HG03196 (cell line): ENCODE results near the gene MUSK.
"Not testable (repeated sequence)": the region's sequence is repeated elsewhere in the genome, so short reads cannot be mapped to it uniquely, and the experiment has no call there.

Source experiments
- ATAC-seq: cut with Tn5 transposase; IDR thresholded peaks from one replicate; pipeline ENCODE4 v1.9.1; 2021; ENCODE audit not compliant: unreplicated experiment

MUSK gene

DNA sequence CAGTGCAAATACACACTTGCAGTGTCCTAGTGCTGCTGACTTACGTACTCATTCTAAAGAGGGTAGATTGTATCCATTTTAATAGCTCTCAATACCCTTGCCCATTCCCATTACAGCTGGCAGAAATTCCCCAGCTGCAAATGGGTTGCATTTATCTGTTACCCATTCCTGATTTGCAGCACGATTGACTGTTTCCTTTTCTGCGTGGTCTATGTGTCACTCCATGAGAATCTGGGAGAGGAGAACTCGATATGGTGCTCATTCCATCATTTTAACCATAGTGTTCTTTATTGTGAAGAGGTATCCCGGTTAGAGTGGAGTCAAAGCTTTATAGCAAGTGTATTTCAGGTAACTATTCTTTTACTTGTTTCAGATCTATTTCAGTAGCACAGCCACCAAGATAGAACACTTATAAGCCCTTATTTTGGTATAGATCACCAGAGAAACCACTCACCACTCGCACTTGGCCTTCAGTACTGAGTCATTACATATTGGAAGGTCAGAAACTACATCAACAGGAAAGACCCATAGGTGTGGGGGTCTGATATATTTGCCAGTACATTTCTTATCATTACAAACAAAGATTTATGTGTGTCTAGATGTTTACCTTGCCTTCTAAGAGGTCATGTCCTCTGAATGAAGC, 139.5 kb downstream of the MUSK start:
- ATAC-seq = peak; percentile 68

DNA sequence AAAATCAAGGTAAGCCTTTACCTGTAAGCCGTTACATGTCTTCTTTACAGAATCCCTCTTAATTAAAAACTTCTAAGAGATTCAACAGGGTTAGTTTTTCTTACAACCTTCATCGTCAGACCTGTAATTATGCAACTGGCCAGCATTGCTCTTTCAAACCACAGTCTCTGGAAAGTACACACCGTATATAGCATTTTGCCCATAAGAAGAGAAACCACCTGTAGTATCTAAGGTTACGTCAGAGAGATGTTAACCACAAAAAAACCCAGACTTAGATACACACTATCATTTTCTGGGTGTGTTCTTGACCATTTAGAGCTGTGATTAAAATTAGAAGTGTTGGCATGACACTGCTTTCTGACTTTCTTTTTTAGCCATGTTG, 140.0 kb downstream of the MUSK start:
- peak; percentile 97 for ATAC-seq

DNA sequence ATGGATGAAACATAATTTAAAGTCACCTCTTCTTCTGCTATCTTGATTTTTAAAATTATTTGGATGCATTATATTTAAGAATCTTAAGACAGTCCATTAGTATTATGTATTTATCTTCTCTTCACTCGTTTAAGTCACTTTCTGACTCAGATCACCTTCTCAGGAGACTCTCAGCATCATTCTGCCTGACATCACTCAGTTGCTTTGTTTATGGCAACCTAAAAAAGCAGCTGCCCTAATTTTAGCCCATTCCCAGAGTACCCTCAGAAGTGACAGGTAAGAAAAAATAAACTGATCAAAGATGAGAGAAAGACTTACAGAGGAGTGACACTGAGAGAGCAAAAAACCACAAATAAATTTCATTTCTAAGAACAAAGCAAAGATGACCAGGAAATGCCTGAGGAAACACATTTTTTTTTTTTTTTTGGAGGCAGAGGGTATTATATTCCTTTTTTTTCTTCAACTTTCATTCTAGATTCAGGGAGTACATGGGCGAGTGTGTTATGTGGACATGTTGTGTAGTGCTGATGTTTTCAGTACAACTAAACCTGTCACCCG, 140.5 kb downstream of the MUSK start:
- peak; percentile 40 for ATAC-seq

DNA sequence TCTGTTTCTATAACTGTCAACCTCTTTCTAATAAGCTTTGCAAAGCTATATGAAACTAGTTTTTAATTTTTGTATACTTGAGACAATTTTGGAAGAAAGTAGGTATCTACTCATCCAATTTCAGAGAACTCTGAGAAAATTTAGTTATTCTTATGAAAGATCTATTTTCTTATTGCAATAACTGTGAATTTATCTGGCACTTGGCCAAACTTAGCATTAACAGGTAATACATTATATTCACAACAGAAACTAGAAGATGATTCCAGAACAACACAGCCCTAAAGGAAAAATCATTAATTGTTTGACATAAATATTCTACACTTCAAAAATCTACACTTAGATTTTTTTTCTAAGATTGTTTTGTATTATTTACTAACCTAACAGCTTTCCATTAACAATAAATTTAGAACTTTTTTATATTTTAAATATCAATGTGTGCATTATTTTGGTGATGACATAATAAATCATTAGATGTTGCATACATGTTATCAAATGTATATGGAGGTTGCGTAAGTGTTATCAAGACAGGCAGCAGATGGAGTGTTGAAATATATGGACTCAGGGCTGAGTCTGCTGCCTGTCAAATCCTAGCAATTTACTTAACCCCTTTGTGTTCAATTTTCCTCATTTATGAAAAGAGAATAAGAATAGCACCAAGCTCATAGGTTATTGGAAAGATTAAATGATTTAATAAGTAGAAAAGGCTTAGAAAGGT, 141.8 kb downstream of the MUSK start:
- no peak for ATAC-seq

DNA sequence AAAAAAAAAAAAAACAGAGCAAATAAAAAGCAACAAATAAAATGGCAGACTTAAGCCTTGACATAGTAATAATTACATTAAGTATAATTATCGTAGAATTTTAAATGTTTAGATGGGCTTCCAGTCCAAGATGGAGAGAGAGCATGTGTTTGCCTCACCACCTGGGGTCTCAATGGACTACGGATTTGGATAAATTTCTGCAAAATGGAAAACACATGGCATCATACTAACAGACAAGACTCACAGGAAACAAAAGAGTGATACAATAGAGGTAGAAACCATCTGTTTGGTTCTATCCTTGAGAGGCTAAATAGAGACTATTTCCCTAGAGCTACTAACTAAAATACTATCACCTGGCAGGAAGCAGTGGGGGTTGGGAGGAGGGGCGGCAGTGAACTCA, 144.3 kb downstream of the MUSK start:
- no peak for ATAC-seq

DNA sequence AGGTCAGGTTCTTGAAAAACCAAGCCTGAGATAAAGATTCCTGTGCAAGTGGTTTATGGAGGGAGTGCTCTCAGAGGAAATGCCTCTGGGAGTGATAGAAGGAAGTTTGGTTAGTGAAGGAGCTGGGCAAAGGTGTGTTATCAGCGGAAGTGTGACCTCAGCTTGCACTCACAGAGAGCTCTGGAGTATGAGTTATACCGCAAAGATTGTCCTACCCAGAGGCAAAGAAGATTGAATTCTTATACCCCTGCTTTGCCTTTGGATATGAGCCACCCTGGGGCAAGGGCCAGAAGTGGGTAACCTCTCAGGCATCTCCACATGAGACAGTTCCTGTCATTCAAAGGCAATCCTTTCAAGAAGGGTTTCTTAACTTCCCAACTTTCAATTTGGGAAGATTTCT, 145.6 kb downstream of the MUSK start:
- no peak for ATAC-seq

DNA sequence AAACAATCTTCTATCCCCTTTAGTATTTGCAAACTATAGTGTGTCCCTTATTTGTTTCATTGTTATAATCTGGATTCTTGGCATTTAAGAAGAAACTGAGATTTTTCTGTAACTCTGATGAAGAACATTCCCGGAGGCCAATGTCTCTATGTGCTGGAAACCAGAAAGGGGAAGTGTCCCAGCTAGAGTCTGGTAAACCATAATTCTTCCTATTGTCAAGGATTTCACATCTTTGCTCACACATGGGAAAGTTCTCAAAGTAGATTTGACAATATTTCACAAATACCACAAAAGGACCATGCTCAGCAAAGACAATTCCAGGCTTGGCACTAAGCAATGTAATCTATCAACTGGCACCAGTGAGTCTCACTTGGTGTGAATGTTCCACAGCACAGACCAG, 146.8 kb downstream of the MUSK start:
- no peak for ATAC-seq

DNA sequence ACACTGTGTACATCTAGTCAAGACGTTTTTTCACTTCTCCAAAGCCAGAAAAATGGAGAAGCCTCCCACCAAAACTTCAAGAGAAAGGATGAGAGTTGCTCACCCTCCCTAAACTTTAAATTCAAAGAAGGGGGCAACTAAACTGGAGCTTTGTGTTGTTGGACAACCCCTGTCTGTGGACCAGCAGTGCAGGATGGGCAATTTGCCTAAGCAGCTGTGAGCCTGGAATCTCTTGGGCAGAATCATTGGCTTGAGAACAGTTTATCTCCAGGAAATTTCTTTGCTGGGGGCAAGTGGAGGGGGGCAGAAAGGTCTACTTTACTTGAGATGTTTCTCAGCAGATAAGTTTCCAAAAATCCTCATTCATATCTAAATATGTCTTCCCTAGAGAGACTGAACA, 151.8 kb downstream of the MUSK start:
- no peak for ATAC-seq

DNA sequence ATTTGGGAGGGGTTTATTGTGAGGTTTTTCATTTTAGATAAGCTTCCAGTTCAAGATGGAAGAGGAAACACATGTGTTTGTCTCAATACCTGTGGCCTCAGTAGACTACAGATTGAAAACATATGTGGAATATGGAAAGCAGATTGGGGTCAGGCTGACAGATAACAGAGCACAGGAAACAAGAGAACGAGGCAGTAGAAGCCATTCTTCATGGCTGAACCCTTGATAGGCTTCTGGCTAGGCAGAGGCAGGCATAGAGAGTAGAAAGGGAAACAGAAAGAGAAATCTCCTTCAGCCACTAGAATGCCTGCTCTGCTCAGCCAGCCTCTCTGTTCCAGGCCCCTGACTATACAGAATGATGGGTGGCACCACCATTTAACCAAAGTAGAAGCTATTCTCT, 152.5 kb downstream of the MUSK start:
- peak; percentile 94 for ATAC-seq

DNA sequence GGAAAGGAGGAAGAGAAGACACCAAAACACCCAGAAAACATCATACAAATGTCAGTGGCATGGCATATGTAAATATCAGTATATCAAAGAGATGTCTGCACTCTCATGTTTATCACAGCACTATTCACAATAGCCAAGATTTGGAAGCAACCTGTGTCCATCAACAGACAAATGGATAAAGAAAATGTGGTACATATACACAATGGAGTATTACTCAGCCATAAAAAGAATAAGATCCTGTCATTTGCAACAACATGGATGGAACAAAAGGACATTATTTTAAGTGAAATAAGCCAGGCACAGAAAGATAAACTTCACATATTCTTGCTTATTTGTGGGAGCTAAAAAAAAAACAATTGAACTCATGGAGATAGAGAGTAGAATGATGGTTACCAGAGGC, 156.5 kb downstream of the MUSK start:
- ATAC-seq = not testable (repeated sequence)

DNA sequence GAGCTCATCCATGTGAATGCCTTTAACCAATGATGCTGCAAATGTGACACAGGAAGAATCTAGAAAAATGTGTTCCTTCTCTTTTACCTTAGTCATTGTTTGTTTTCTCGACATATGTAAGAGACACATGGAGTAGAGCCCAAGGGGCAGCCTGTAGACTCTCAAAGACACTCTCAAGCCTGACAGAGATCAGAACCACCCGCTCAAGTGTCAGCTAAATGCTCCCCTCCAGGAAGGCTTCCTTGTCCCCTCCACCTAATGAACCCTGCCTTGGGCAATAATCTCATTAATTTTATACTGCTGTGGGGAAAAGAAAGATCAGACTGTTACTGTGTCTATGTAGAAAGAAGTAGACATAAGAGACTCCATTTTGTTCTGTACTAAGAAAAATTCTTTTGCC, 157.4 kb downstream of the MUSK start:
- no peak for ATAC-seq

DNA sequence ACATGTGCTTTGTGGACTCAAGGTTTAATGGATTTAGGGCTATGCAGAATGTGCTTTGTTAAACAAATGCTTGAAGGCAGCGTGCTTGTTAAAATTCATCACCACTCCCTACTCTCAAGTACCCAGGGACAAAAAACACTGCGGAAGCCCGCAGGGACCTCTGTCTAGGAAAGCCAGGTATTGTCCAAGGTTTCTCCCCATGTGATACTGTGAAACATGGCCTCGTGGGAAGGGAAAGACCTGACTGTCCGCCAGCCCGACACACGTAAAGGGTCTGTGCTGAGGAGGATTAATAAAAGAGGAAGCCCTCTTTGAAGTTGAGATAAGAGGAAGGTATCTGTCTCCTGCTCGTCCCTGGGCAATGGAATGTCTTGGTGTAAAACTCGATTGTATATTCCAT, 157.8 kb downstream of the MUSK start:
- not testable (repeated sequence) for ATAC-seq

DNA sequence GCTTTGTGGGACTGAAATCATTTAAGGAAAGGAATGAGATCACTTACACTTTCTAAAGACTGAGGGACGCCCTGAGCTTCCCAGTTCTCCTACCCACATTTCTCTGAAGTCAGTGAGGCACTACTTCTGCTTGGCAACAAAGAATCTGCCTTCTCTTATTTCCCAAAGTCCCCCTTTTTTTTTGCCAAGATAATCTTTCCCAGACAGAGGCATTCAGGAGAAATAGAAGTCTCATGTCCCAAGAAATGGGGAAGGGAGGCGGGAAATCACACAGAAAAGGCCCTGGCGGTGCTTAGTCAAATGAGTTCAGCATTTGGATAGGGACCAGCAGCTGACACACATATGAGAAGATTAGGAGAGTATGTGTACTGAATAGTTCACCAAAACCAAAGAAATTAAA, 159.7 kb downstream of the MUSK start:
- no peak for ATAC-seq

DNA sequence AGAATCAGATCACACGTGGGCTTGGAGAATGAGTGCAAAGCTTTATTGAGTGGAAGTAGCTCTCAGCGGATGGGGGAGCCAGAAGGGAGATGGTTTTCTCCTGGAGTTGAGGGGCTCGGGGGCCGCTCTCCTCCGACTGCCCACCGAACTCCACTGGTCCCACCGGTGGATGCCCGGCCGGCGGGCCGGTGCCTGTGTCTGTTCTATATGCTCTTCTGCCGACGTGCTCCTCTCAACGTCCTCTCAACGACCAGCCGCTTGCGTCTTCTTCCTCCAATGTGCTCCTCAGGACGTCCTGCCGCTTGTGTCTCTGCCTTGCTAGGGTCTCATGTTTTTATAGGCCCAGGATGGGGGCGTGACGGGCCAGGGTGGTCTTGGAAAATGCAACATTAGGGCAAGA, 161.9 kb downstream of the MUSK start:
- no peak for ATAC-seq

DNA sequence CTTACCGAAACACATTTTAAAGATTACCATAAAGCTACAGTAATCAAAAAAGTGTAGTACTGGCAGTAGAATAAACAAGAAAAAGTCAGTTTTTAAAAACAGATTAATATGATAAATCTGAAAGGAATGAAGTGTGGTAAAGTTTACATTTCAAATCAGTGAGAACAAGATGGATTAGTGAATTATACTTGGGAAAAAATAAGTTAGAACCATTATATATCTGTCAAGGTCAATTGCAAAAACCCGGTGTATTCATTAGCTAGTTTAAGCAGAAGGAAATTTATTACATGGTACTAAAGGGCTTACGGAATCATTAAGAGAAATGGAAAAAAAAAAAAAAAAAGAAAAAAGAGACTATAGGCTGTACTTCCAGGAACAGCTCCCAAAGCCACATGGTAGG, 164.3 kb downstream of the MUSK start:
- no peak for ATAC-seq

DNA sequence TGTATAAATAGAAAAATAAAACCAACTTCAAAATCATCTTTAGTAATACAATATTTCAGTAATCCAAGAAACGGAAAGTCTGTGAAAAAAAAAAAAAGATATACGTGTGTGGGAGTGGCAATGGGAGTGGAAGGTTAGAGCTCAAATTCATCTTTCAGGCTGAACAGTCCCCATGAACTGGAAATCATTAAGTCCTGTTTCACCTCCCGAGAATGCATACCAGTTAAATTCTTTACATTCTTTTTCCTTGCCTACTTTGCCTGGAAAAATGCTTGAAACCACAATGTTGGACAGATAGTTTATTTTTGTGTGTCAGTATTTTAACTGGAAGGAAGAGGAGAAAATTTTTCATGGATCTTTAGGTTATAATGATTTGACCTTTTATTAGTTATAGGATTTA, 166.8 kb downstream of the MUSK start:
- no peak for ATAC-seq

DNA sequence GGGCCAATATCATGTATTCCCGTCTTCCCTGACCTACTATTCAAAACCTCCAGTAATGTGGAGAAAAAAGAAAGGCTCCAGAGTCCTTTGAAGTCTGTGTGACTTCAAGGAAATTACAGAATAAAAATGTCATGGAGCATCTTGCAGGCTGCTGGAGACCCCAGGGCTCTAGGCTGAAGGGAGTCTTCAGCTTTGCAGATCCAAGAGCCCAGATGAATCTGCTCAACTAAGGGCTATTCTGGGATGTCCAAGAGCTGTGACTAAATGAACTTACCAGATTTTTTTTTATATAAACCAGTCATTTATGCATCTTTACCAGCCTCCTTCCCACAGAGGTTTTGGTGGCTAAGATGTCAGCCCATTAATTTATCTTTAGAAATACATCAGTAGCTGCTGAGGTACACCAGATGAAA, 167.3 kb downstream of the MUSK start:
- no peak for ATAC-seq

DNA sequence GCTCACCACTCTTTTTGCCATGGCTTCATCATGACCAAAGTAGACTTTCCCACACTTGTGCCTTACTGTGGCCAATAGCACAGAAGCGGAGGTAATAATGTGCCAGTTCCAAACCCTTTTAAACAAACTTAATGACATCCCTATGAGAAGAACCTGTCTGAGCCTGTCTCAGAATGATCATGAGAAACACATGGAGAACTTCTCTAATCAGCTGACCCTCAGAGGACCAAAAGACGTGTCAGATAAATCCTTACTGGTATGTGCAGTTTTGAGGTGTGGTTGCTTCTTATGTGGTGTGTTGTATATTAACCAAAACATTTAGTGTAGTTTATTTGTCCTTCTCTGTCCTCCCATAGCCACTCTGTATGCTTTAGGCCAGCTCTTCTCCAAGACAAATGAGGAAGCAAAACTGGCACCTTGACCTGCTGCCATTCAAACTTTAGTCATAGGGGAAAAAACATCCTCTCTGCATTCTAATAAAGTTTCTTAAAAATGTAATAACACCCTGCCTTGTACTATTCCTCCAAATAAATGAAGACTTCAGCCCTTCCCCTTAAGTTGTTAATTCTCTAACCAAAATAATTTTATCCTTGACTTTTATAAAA, 168.9 kb downstream of the MUSK start:
- peak; percentile 65 for ATAC-seq

DNA sequence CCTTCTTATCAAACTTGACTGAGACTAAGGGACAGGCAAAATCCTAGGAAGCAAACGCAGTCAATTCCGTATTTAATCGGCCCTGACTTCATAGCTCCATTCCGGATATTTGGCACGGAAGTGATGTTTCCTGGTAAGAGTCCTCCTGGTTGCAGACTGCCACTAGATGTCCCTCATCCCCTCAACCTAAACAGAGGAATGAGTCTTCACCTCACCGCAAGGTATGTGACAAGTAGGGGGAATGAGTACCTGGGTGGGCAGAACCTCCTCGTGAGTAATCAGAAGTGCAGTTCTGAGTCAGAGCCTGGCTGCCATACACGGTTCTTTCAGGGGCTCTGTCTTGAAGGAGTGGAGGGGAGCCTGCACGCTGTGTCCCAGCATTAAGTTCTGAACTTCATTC, 173.6 kb downstream of the MUSK start:
- ATAC-seq = no peak

DNA sequence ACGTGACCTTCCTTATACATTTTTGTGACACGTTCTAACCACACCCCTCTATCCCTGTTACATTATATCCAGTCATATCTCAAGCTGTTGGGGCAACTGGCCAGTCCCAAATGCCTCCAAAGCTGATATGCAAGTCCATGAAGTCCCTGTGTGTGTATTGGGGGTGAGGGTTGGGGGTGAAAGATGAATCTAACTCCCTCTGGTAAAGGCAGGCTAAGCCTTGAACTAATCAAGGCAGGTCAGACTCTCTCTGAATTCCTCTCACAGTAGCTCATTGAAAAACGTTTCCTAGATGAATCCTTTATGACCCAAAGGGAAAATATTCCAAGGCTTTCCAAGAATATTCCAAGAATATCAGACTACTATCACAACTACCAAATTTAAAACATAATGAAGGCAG, 174.4 kb downstream of the MUSK start:
- no peak for ATAC-seq

DNA sequence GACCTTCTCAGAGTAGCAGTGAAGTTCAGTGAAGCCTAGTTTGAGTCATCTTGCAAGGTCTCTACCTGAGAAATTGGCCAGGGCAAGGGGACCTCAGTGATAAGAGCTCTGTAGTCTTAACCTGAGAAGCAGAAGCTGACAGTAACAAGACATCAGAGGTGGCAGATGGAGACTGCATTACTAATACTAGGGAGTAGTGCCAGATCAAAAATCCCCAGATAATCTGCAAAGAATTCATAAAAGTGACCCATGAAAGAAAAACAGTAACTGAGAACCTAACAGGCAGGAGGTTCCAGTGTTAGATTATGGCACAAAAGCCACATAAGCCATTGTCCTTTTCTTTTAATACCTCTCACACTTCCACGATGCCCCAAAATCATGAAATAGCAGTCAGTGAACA, 175.5 kb downstream of the MUSK start:
- no peak for ATAC-seq

DNA sequence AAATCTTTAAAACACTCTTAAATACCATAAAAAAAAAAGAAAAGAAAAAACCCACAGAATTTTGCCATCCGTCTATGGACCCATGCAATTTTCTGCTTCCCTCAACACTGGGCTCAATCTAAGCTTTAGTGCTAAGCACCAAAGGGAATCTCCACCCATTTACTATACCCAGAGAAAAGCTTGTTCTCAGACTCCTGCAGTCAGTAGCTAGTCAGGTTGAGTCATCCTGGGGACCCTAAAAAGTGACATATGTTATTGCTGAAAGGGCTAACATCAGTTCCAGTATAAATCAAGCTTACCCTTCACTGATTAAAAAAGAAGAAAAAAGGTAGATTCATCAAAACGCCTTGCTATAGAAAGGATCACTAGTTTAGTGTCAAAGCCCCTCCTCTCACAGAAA, 177.6 kb downstream of the MUSK start:
- ATAC-seq = no peak
